Measurements from ENCODE around the gene DGKE. TPM values are rescaled to one million over a fixed set of nuclear protein-coding genes. Genes with fewer than 3 reads are reported as not detected.

The DGKE gene
- total RNA-seq, 1 donor from 2014 or later = 3.3 TPM

DNA sequence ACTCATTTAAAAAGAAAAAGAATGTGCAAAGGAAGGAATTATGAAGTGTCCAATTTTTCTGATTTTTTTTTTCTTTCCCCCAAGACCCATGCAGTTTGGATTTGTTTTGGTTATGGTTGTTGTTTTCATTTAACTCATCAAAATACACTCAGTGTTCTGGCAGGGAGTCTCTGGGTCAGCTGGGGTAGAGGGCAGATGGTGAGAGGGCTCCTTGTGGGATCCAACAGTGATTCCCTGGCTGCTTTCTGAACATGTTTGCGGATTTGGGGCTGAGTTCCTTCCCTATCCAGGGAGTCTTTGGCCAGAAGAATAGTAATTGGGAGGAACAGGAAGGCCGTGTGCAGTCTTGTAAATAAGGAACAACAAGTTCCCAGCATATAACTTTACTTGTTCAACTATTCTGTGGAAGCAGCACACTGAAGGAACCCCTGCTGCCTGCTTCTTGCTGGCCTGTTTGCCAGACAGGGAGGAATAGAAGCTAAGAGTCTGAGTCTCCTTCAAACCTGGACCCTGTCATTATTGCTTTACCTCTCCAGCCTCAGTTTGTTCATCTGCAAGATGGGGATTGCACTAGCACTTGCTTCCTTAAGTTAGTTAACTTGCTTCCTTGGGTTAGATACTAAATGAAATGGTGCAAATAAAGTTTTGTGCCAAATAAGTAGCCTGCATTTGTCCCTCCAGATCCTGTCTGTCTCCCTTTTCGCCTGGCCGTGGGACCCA, 32.3 kb upstream of the DGKE start:
- Mint-ChIP-seq H3K4me1 (ENCODE audit: low read depth) (peaks cover 6% of the 10 kb centered on the region), H3K36me3 (ENCODE audit: insufficient read depth) (no peaks in the 10 kb centered on the region), H3K27ac (no peak overlapping the region), H3K4me3 (ENCODE audit: low read depth) (no peak overlapping the region), H3K9me3 (ENCODE audit: low read depth) (no peaks in the 10 kb centered on the region), H3K27me3 (peaks cover 14% of the 10 kb centered on the region)
- TF ChIP-seq, protein P1, sequence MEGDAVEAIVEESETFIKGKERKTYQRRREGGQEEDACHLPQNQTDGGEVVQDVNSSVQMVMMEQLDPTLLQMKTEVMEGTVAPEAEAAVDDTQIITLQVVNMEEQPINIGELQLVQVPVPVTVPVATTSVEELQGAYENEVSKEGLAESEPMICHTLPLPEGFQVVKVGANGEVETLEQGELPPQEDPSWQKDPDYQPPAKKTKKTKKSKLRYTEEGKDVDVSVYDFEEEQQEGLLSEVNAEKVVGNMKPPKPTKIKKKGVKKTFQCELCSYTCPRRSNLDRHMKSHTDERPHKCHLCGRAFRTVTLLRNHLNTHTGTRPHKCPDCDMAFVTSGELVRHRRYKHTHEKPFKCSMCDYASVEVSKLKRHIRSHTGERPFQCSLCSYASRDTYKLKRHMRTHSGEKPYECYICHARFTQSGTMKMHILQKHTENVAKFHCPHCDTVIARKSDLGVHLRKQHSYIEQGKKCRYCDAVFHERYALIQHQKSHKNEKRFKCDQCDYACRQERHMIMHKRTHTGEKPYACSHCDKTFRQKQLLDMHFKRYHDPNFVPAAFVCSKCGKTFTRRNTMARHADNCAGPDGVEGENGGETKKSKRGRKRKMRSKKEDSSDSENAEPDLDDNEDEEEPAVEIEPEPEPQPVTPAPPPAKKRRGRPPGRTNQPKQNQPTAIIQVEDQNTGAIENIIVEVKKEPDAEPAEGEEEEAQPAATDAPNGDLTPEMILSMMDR (IDR thresholded peaks at IDR 0.05; ENCODE audit: unreplicated experiment) = no peak
- no peak for DNase-seq (ENCODE audit: low spot score, unreplicated experiment)

DNA sequence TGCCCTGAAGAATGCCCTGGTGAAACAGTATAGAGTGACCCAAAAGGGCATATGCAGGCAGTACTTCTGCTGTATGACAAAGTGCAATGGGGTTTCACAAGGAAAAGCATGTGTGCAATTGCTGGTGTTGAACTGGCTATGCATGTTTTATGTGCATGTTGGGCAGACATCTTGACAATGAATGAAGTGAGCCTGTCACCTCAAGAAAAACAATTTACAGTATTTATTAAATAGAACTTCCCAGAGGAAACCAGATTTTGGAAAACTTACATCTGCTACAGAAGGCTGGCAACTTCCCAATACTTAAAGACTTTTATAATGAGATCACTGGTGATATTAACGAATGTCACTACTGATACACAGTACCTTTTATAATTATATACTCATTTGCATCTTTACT, 30.9 kb upstream of the DGKE start:
- Mint-ChIP-seq H3K4me3 (ENCODE audit: low read depth) (no peak overlapping the region), H3K9me3 (ENCODE audit: low read depth) (no peaks in the 10 kb centered on the region), H3K27ac (no peak overlapping the region)

DNA sequence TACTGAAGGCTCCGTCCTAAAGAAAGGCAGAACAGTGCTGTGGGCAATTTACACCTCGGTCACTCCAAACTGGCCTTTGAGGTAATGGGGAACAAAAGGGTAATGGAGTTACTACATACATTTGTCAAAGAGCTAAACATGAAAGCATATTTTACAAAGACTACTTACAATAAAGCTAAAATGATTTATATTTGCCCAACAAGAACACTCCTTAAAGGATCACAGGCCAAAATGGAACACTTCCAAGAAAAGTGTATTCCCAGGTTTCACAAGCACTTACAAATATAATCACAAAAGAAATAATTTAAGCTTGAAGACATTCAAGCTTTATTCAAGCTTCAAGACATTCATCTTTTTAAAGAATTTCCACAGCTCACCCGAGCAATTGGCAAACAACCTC, 29.5 kb upstream of the DGKE start:
- TF ChIP-seq, protein P1 (IDR thresholded peaks at IDR 0.05; ENCODE audit: unreplicated experiment) = no peak
- no peak overlapping the region for H3K27ac Mint-ChIP-seq
- no peaks in the 10 kb centered on the region for H3K36me3 Mint-ChIP-seq (ENCODE audit: insufficient read depth)
- DNase-seq (ENCODE audit: low spot score, unreplicated experiment) = no peak
- H3K9me3 Mint-ChIP-seq (ENCODE audit: low read depth) = no peaks in the 10 kb centered on the region
- peaks cover 10% of the 10 kb centered on the region for H3K27me3 Mint-ChIP-seq
- no peak overlapping the region for H3K4me3 Mint-ChIP-seq (ENCODE audit: low read depth)
- H3K4me1 Mint-ChIP-seq (ENCODE audit: low read depth) = peaks cover 6% of the 10 kb centered on the region

More for the DNA sequence above, 30.9 kb upstream of the DGKE start:
- no peaks in the 10 kb centered on the region for H3K36me3 Mint-ChIP-seq (ENCODE audit: insufficient read depth)
- peaks cover 11% of the 10 kb centered on the region for H3K4me1 Mint-ChIP-seq (ENCODE audit: low read depth)
- no peak for DNase-seq (ENCODE audit: low spot score, unreplicated experiment)
- TF ChIP-seq, protein P1 (IDR thresholded peaks at IDR 0.05; ENCODE audit: unreplicated experiment) = no peak
- peaks cover 14% of the 10 kb centered on the region for H3K27me3 Mint-ChIP-seq

DNA sequence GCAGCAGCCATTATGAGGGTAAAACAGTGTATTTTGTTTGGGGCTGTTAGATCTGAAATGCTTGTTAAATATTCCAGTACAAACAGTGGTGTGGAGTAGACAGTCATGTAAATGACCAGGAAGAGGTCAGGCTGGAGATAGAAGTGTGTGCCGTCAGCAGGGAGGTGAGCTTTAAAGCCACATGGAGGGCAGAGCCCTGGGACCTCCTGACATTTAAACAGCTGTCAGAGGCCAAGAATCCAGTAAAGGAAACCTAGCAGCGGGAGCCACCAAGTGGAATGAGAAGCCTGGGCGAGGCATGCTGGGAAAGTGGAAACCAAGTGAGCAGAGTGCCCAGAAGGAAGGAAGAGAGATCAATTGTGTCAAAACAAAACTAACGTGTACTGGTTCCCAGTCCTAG, 27.0 kb upstream of the DGKE start:
- Mint-ChIP-seq H3K4me3 (ENCODE audit: low read depth) (no peak overlapping the region), H3K9me3 (ENCODE audit: low read depth) (no peaks in the 10 kb centered on the region), H3K36me3 (ENCODE audit: insufficient read depth) (no peaks in the 10 kb centered on the region), H3K27me3 (peaks cover 6% of the 10 kb centered on the region), H3K4me1 (ENCODE audit: low read depth) (peaks cover 6% of the 10 kb centered on the region), H3K27ac (no peak overlapping the region)
- TF ChIP-seq, protein P1 (IDR thresholded peaks at IDR 0.05; ENCODE audit: unreplicated experiment) = no peak
- DNase-seq (ENCODE audit: low spot score, unreplicated experiment) = no peak

DNA sequence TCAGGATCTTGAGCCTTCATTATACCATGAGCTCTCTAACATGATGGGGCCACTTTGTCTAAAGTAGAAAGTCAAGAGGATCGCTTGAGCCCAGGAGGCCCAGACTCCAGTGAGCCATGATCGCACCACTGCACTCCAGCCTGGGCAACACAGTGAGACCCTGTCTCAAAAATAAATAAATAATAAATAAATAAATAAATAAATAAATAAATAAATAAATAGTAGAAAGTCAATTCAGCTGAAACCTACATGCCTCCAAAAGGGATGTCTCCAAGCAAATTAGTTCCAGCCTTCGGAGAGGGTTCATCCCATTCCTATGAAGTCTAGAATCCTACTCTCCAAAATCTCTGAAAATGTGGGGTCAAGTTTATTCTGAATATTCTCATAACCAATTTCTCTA, 26.2 kb upstream of the DGKE start:
- TF ChIP-seq, protein P1 (IDR thresholded peaks at IDR 0.05; ENCODE audit: unreplicated experiment) = no peak
- no peaks in the 10 kb centered on the region for H3K36me3 Mint-ChIP-seq (ENCODE audit: insufficient read depth)
- DNase-seq (ENCODE audit: low spot score, unreplicated experiment) = no peak
- no peaks in the 10 kb centered on the region for H3K9me3 Mint-ChIP-seq (ENCODE audit: low read depth)
- H3K27me3 Mint-ChIP-seq = peaks cover 10% of the 10 kb centered on the region
- H3K4me3 Mint-ChIP-seq (ENCODE audit: low read depth) = no peak overlapping the region
- H3K27ac Mint-ChIP-seq = no peak overlapping the region
- H3K4me1 Mint-ChIP-seq (ENCODE audit: low read depth) = peaks cover 6% of the 10 kb centered on the region
